WTC11 (cell line): Measurements from ENCODE around the gene TAF5L. TPM values are rescaled to one million over a fixed set of nuclear protein-coding genes. Genes with fewer than 3 reads are reported as not detected.
"Not testable (repeated sequence)": the region's sequence is repeated elsewhere in the genome, so short reads cannot be mapped to it uniquely, and the experiment has no call there.

Experiments used
- ATAC-seq: fragments of 200-7000 bp; cut with Tn5 transposase; 2 replicates; pipeline ENCODE4 v1.10.0; 2021; ENCODE audit warnings: mild to moderate bottlenecking, moderate library complexity
- CTCF ChIA-PET: fragments of 300-600 bp; sonication (Branson Sonifier 250); formaldehyde crosslinking; loops from one replicate; lab custom pipeline; 2021; ENCODE audit warnings: antibody characterized with exemption; lab: Charles Lee
- POLR2A ChIA-PET: fragments of 350-600 bp; sonication (Branson Sonifier 250); formaldehyde crosslinking; loops from one replicate; lab custom pipeline; 2021; ENCODE audit warnings: antibody characterized with exemption; lab: Charles Lee
- DNase-seq: peaks from one replicate; pipeline ENCODE4 v3.0.0; 2021; ENCODE audit warnings: low spot score
- H3K27ac Mint-ChIP-seq: 2 replicates; pipeline ENCODE4 v1.8.0; 2021; ENCODE audit warnings: mixed read lengths
- H3K27me3 Mint-ChIP-seq: 2 replicates; pipeline ENCODE4 v1.8.0; 2021; ENCODE audit warnings: low read depth, mild to moderate bottlenecking, moderate library complexity, mixed read lengths
- H3K36me3 Mint-ChIP-seq: 2 replicates; pipeline ENCODE4 v1.8.0; 2021; ENCODE audit warnings: mixed read lengths
- H3K4me1 Mint-ChIP-seq: 2 replicates; pipeline ENCODE4 v1.8.0; 2022; ENCODE audit warnings: mixed read lengths
- H3K4me3 Mint-ChIP-seq: 2 replicates; pipeline ENCODE4 v1.8.0; 2021; ENCODE audit warnings: mild to moderate bottlenecking, moderate library complexity, mixed read lengths
- H3K9me3 Mint-ChIP-seq: 2 replicates; pipeline ENCODE4 v1.8.0; 2021; ENCODE audit warnings: mixed read lengths
- ELF4 ChIP-seq: sonication (generic); formaldehyde crosslinking; IDR thresholded peaks from 2 replicates; pipeline ENCODE4 v1.8.1; 2022; ENCODE audit warnings: low read depth, mild to moderate bottlenecking, moderate library complexity, missing genetic modification reagents
- GABPB1 ChIP-seq: sonication (generic); formaldehyde crosslinking; IDR thresholded peaks from 2 replicates; pipeline ENCODE4 v1.8.1; 2023; ENCODE audit warnings: mild to moderate bottlenecking, missing genetic modification reagents
- JAZF1 ChIP-seq: fragments of 250-450 bp; sonication (Bioruptor Pico); IDR thresholded peaks from 2 replicates; pipeline ENCODE4 v1.9.0; 2021; ENCODE audit warnings: moderate library complexity, mild to moderate bottlenecking, inconsistent platforms
- MXD4 ChIP-seq: fragments of 250-450 bp; sonication (Bioruptor Pico); IDR thresholded peaks from 2 replicates; pipeline ENCODE4 v1.8.0; 2021; ENCODE audit warnings: mild to moderate bottlenecking, moderate library complexity, borderline replicate concordance
- NFATC4 ChIP-seq: fragments of 250-450 bp; sonication (Bioruptor Pico); IDR thresholded peaks from 2 replicates; pipeline ENCODE4 v1.9.0; 2021; ENCODE audit warnings: mild to moderate bottlenecking
- RELA ChIP-seq: sonication (generic); formaldehyde crosslinking; IDR thresholded peaks from 2 replicates; pipeline ENCODE4 v1.8.1; 2022; ENCODE audit warnings: missing genetic modification reagents, mild to moderate bottlenecking, borderline replicate concordance
- SMAD3 ChIP-seq: sonication (generic); formaldehyde crosslinking; IDR thresholded peaks from 2 replicates; pipeline ENCODE4 v1.8.0; 2022; ENCODE audit warnings: missing genetic modification reagents, mild to moderate bottlenecking, borderline replicate concordance
- TP53 ChIP-seq: sonication (generic); formaldehyde crosslinking; IDR thresholded peaks from 2 replicates; pipeline ENCODE4 v1.8.1; 2023; ENCODE audit warnings: mild to moderate bottlenecking, missing genetic modification reagents
- ZNF416 ChIP-seq: fragments of 250-450 bp; sonication (Bioruptor Pico); IDR thresholded peaks from 2 replicates; pipeline ENCODE4 v1.9.0; 2021; ENCODE audit warnings: mild to moderate bottlenecking, inconsistent platforms
- total RNA-seq: library from RNA; stranded (reverse); gene quantifications from 3 replicates; pipeline ENCODE4 v1.2.3, GENCODE V29; 2021
- TF ChIP-seq, protein P1 (sequence below): sonication (generic); formaldehyde crosslinking; IDR thresholded peaks from 2 replicates; pipeline ENCODE4 v1.8.1; 2023; ENCODE audit warnings: mild to moderate bottlenecking, missing genetic modification reagents
- TF ChIP-seq, protein P2 (sequence below): sonication (generic); formaldehyde crosslinking; conservative IDR thresholded peaks from 2 replicates; pipeline ENCODE4 v1.8.1; 2023; ENCODE audit warnings: mild to moderate bottlenecking, low read depth, missing genetic modification reagents, moderate library complexity
- TF ChIP-seq, protein P3 (sequence below): fragments of 250-450 bp; sonication (Bioruptor Pico); IDR thresholded peaks from 2 replicates; pipeline ENCODE4 v1.9.0; 2021; ENCODE audit warnings: moderate library complexity, mild to moderate bottlenecking, inconsistent platforms, borderline replicate concordance
- TF ChIP-seq, protein P4 (sequence below): sonication (generic); formaldehyde crosslinking; IDR thresholded peaks from 2 replicates; pipeline ENCODE4 v1.8.1; 2022; ENCODE audit warnings: low read depth, missing genetic modification reagents, borderline replicate concordance
- TF ChIP-seq, protein P5 (sequence below): sonication (generic); formaldehyde crosslinking; IDR thresholded peaks from 2 replicates; pipeline ENCODE4 v1.8.0; 2022; ENCODE audit warnings: mild to moderate bottlenecking, missing genetic modification reagents
- TF ChIP-seq, protein P6 (sequence below): sonication (generic); formaldehyde crosslinking; IDR thresholded peaks from 2 replicates; pipeline ENCODE4 v1.8.1; 2023; ENCODE audit warnings: mild to moderate bottlenecking, missing genetic modification reagents
- TF ChIP-seq, protein P7 (sequence below): fragments of 200-600 bp; IDR thresholded peaks from 2 replicates; pipeline ENCODE4 v1.8.0; 2022; ENCODE audit warnings: antibody characterized with exemption
- TF ChIP-seq, protein P8 (sequence below): sonication (generic); formaldehyde crosslinking; IDR thresholded peaks from 2 replicates; pipeline ENCODE4 v1.8.1; 2023; ENCODE audit warnings: mild to moderate bottlenecking, missing genetic modification reagents, moderate library complexity

Gene TAF5L
- total RNA-seq, 1 experiment from 2014 or later: 23.8 TPM

DNA sequence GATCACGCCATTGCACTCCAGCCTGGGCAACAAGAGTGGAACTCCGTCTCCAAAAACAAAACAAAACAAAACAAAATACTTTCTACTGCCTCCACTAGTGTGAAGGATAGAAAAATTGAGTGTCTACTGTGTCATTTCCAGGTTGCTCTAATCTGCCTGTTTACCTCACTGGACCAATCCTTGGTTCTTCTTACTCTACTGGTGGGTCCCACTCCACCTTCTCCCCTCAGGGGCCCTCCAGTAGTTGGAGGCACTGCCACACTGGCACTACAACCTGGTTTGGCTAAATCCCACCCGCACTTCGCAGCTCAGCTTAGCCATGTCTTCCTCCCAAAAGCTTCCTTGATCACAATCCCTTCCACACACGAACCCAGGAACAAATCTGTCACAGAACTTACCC lies 2.7 kb downstream of the TAF5L start:
- ATAC-seq (no peak), DNase-seq (no peak)
- Mint-ChIP-seq H3K27me3 (no peaks in the 10 kb centered on the region), H3K4me3 (no peak overlapping the region), H3K27ac (peak overlapping the region; percentile 6), H3K36me3 (no peaks in the 10 kb centered on the region), H3K4me1 (peaks cover 33% of the 10 kb centered on the region), H3K9me3 (no peaks in the 10 kb centered on the region)
- ChIA-PET CTCF (interaction anchor here (0.6 to 1.1 kb wide), 2 partner anchors 64 to 852 kb away, joined by 3 to 5 read pairs; partner anchors contain the start of gene ABCB10), POLR2A (no interaction called here)
- TF ChIP-seq NFATC4 (CRISPR knock-in tag): no peak
- no peak for TF ChIP-seq ZNF416
- TF ChIP-seq, protein P1, sequence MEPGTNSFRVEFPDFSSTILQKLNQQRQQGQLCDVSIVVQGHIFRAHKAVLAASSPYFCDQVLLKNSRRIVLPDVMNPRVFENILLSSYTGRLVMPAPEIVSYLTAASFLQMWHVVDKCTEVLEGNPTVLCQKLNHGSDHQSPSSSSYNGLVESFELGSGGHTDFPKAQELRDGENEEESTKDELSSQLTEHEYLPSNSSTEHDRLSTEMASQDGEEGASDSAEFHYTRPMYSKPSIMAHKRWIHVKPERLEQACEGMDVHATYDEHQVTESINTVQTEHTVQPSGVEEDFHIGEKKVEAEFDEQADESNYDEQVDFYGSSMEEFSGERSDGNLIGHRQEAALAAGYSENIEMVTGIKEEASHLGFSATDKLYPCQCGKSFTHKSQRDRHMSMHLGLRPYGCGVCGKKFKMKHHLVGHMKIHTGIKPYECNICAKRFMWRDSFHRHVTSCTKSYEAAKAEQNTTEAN: no peak
- no peak for TF ChIP-seq RELA
- TF ChIP-seq, protein P2, sequence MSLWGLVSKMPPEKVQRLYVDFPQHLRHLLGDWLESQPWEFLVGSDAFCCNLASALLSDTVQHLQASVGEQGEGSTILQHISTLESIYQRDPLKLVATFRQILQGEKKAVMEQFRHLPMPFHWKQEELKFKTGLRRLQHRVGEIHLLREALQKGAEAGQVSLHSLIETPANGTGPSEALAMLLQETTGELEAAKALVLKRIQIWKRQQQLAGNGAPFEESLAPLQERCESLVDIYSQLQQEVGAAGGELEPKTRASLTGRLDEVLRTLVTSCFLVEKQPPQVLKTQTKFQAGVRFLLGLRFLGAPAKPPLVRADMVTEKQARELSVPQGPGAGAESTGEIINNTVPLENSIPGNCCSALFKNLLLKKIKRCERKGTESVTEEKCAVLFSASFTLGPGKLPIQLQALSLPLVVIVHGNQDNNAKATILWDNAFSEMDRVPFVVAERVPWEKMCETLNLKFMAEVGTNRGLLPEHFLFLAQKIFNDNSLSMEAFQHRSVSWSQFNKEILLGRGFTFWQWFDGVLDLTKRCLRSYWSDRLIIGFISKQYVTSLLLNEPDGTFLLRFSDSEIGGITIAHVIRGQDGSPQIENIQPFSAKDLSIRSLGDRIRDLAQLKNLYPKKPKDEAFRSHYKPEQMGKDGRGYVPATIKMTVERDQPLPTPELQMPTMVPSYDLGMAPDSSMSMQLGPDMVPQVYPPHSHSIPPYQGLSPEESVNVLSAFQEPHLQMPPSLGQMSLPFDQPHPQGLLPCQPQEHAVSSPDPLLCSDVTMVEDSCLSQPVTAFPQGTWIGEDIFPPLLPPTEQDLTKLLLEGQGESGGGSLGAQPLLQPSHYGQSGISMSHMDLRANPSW (CRISPR knock-in tag): no peak
- no peak for TF ChIP-seq GABPB1 (CRISPR knock-in tag)
- TF ChIP-seq ELF4 (CRISPR knock-in tag): no peak
- TF ChIP-seq, protein P3, sequence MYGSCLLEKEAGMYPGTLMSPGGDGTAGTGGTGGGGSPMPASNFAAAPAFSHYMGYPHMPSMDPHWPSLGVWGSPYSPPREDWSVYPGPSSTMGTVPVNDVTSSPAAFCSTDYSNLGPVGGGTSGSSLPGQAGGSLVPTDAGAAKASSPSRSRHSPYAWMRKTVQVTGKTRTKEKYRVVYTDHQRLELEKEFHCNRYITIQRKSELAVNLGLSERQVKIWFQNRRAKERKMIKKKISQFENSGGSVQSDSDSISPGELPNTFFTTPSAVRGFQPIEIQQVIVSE (CRISPR knock-in tag): no peak
- TF ChIP-seq TP53 (CRISPR knock-in tag): no peak
- no peak for TF ChIP-seq JAZF1 (CRISPR knock-in tag)

DNA sequence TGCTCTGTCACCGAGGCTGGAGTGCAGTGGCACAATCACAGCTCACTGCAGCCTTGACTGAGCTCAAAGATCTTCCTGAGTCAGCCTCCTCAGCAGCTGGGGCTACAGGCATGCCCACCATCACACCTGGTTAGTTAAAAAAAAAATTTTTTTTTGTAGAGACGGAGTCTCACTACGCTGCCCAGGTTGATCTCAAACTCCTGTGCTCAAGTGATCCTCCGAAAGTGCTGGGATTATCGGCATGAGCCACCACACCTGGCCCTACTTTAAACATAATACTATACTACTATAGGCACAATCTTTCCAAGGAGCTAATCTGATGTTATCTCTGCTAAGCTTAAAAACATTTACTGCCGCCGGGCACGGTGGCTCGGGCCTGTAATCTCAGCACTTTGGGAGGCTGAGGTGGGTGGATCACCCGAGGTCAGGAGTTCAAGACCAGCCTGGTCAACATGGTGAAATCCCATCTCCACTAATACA lies 3.2 kb downstream of the TAF5L start:
- POLR2A ChIA-PET, ATAC-seq, H3K27me3 Mint-ChIP-seq, DNase-seq, H3K9me3 Mint-ChIP-seq, H3K4me3 Mint-ChIP-seq, H3K36me3 Mint-ChIP-seq, H3K27ac Mint-ChIP-seq: not testable (repeated sequence)
- H3K4me1 Mint-ChIP-seq: peaks cover 36% of the 10 kb centered on the region
- CTCF ChIA-PET: interaction anchor here (1.1 kb wide), 1 partner anchor 64 kb away, joined by 5 read pairs; the partner anchor contains the start of gene ABCB10

DNA sequence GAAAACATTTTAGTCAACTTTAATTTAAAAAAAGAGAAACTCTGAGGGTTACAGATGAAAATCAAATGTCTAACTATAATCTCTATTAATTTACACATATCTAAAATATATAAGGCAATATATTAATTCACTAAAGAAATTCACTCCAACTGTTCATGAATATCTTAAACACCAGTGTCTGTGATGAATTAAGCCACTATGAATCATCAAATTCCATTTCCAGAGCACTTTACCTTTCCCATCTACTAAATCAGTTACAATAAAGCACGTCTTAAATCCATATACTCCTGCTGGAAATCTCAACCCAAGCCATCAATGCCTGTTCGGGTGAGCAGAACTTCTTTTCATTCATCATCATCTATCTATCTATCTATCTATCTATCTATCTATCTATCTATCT lies 4.3 kb downstream of the TAF5L start:
- Mint-ChIP-seq H3K9me3 (no peaks in the 10 kb centered on the region), H3K4me1 (peaks cover 33% of the 10 kb centered on the region), H3K27me3 (no peaks in the 10 kb centered on the region), H3K27ac (no peak overlapping the region), H3K4me3 (no peak overlapping the region), H3K36me3 (no peaks in the 10 kb centered on the region)
- CTCF ChIA-PET: no interaction called here
- DNase-seq (no peak), ATAC-seq (no peak)
- POLR2A ChIA-PET: no interaction called here
- TF ChIP-seq, protein P4, sequence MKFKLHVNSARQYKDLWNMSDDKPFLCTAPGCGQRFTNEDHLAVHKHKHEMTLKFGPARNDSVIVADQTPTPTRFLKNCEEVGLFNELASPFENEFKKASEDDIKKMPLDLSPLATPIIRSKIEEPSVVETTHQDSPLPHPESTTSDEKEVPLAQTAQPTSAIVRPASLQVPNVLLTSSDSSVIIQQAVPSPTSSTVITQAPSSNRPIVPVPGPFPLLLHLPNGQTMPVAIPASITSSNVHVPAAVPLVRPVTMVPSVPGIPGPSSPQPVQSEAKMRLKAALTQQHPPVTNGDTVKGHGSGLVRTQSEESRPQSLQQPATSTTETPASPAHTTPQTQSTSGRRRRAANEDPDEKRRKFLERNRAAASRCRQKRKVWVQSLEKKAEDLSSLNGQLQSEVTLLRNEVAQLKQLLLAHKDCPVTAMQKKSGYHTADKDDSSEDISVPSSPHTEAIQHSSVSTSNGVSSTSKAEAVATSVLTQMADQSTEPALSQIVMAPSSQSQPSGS (CRISPR knock-in tag): no peak

DNA sequence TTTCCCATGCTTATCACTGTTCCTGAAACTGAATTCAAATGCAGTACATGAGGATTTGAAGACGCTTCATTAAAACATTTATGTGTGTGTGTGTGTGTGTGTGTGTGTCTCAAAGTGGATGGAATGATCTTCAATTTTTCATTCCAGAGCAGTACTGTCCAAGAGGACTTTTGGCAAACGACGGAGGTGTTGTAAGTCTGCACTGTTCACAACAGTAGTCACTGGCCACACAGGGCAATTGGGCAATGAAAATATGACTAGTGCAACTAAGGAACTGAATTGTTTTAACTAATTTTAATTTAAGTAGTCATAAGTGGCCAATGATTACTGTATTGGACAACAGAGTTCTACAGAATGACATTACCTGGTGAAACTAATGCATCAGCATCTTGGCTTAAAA lies 5.0 kb downstream of the TAF5L start:
- no peak overlapping the region for H3K4me3 Mint-ChIP-seq
- POLR2A ChIA-PET: no interaction called here
- TF ChIP-seq MXD4 (CRISPR knock-in tag): no peak
- TF ChIP-seq, protein P5, sequence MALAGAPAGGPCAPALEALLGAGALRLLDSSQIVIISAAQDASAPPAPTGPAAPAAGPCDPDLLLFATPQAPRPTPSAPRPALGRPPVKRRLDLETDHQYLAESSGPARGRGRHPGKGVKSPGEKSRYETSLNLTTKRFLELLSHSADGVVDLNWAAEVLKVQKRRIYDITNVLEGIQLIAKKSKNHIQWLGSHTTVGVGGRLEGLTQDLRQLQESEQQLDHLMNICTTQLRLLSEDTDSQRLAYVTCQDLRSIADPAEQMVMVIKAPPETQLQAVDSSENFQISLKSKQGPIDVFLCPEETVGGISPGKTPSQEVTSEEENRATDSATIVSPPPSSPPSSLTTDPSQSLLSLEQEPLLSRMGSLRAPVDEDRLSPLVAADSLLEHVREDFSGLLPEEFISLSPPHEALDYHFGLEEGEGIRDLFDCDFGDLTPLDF: no peak
- TF ChIP-seq, protein P6, sequence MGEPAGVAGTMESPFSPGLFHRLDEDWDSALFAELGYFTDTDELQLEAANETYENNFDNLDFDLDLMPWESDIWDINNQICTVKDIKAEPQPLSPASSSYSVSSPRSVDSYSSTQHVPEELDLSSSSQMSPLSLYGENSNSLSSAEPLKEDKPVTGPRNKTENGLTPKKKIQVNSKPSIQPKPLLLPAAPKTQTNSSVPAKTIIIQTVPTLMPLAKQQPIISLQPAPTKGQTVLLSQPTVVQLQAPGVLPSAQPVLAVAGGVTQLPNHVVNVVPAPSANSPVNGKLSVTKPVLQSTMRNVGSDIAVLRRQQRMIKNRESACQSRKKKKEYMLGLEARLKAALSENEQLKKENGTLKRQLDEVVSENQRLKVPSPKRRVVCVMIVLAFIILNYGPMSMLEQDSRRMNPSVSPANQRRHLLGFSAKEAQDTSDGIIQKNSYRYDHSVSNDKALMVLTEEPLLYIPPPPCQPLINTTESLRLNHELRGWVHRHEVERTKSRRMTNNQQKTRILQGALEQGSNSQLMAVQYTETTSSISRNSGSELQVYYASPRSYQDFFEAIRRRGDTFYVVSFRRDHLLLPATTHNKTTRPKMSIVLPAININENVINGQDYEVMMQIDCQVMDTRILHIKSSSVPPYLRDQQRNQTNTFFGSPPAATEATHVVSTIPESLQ: no peak
- TF ChIP-seq, protein P7, sequence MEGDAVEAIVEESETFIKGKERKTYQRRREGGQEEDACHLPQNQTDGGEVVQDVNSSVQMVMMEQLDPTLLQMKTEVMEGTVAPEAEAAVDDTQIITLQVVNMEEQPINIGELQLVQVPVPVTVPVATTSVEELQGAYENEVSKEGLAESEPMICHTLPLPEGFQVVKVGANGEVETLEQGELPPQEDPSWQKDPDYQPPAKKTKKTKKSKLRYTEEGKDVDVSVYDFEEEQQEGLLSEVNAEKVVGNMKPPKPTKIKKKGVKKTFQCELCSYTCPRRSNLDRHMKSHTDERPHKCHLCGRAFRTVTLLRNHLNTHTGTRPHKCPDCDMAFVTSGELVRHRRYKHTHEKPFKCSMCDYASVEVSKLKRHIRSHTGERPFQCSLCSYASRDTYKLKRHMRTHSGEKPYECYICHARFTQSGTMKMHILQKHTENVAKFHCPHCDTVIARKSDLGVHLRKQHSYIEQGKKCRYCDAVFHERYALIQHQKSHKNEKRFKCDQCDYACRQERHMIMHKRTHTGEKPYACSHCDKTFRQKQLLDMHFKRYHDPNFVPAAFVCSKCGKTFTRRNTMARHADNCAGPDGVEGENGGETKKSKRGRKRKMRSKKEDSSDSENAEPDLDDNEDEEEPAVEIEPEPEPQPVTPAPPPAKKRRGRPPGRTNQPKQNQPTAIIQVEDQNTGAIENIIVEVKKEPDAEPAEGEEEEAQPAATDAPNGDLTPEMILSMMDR: no peak
- TF ChIP-seq SMAD3: no peak
- TF ChIP-seq, protein P8, sequence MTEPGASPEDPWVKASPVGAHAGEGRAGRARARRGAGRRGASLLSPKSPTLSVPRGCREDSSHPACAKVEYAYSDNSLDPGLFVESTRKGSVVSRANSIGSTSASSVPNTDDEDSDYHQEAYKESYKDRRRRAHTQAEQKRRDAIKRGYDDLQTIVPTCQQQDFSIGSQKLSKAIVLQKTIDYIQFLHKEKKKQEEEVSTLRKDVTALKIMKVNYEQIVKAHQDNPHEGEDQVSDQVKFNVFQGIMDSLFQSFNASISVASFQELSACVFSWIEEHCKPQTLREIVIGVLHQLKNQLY (CRISPR knock-in tag): no peak

More for the DNA sequence above, 5.0 kb downstream of the TAF5L start:
- ATAC-seq: no peak
- H3K27me3 Mint-ChIP-seq: no peaks in the 10 kb centered on the region
- no peaks in the 10 kb centered on the region for H3K9me3 Mint-ChIP-seq
- CTCF ChIA-PET: no interaction called here
- no peak overlapping the region for H3K27ac Mint-ChIP-seq
- DNase-seq: no peak
- peaks cover 33% of the 10 kb centered on the region for H3K4me1 Mint-ChIP-seq
- H3K36me3 Mint-ChIP-seq: no peaks in the 10 kb centered on the region
